ENCODE measurements around the gene KRT1. TPM values are rescaled to one million over a fixed set of nuclear protein-coding genes. Genes with fewer than 3 reads are reported as not detected.

KRT1 gene
- polyA plus RNA-seq, 1 of the 3 experiments (the other 2 are of a cell fraction), result not detected

DNA sequence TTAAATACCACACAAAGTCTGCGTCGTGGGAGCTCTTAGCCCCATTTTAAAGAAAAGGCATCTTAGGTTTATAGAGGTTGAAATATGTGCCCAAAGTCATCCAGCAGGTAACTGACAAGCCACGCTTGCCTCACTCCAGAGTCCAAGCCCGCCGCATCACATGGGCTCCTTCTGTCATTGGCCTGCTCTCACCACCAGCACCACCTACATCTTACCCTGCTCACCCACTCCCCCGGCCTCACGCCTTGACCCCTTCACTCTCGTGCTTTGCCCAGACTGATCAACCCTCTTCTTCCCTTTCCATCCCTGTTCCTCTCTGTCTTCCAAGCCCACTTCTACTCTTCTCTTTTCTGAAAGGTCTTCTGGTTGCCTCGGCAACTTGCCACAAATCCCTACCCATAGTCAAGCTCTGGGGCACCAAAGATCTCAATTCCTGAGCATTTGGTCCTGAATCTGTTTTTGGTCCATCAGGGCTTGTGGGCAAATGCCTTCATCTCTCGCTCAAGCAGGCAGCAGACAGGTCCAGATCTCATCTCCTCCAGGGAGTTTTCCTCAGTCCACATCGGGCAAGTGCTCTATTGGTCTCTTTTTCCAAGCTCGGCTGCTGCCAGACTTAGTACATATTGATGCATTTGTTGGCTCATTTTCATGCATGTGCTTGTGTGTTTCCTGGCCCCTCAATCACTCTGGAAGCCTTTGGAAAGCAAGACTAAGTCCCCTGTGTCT lies 3.5 kb upstream of the KRT1 start:
- H3K4me3 ChIP-seq (ENCODE audit: low read depth in 2 of 2, low read length in 1 of 2), result no peak overlapping the region
- H3K9me3 ChIP-seq, result no peaks in the 10 kb centered on the region
- ChIA-PET POLR2A (no interaction called here), CTCF (no interaction called here)
- peaks cover 53% of the 10 kb centered on the region for H3K27me3 ChIP-seq (ENCODE audit: insufficient read depth)
- no peak overlapping the region for H3K4me2 ChIP-seq
- WGBS (ENCODE audit: low lambda C conversion rate), result 31% methylated on average over 12 of the region's 12 CpGs
- H3K79me2 ChIP-seq (ENCODE audit: insufficient read depth), result no peaks in the 10 kb centered on the region
- H3K9me2 ChIP-seq, result no peaks in the 10 kb centered on the region
- no peaks in the 10 kb centered on the region for H4K20me1 ChIP-seq (ENCODE audit: insufficient read depth)
- TF ChIP-seq SMC3 (IDR thresholded peaks at IDR 0.05; ENCODE audit: low read depth, low read length) (no peak), RFX5 (IDR thresholded peaks at IDR 0.05; ENCODE audit: low read length) (no peak), JUND (IDR thresholded peaks at IDR 0.05) (no peak), FOSL2 (IDR thresholded peaks at IDR 0.05; ENCODE audit: borderline replicate concordance, low read depth) (no peak), NRF1 (IDR thresholded peaks at IDR 0.05; ENCODE audit: low read depth, low read length) (no peak), RAD21 (IDR thresholded peaks at IDR 0.05; ENCODE audit: low read length) (no peak), CTCF (IDR thresholded peaks at IDR 0.05) (no peak)
- H3K9ac ChIP-seq, result no peak overlapping the region
- no peaks in the 10 kb centered on the region for H3K4me1 ChIP-seq (ENCODE audit: control insufficient read depth in 1 of 2, insufficient read depth in 2 of 2, low read depth in 1 of 2, low read length in 1 of 2)
- no peak overlapping the region for H2AFZ ChIP-seq (ENCODE audit: low read depth)
- no peaks in the 10 kb centered on the region for H3K36me3 ChIP-seq (replicated peaks in 1 of 2; ENCODE audit: control insufficient read depth in 1 of 2, insufficient read depth in 2 of 2, low read length in 1 of 2)
- H3F3A ChIP-seq (replicated peaks; ENCODE audit: insufficient read depth), result no peaks in the 10 kb centered on the region
- H3K27ac ChIP-seq (ENCODE audit: low read depth in 2 of 2, low read length in 1 of 2), result no peak overlapping the region
- DNase-seq, result no peak

- H2AFZ ChIP-seq (ENCODE audit: low read depth), result no peak overlapping the region
- POLR2A ChIA-PET, result no interaction called here
- 15% methylated on average over 4 of the region's 4 CpGs for WGBS (ENCODE audit: low lambda C conversion rate)
- no peaks in the 10 kb centered on the region for H3F3A ChIP-seq (replicated peaks; ENCODE audit: insufficient read depth)
- DNase-seq, result no peak
- H3K36me3 ChIP-seq (replicated peaks in 1 of 2; ENCODE audit: control insufficient read depth in 1 of 2, insufficient read depth in 2 of 2, low read length in 1 of 2), result no peaks in the 10 kb centered on the region
- no peak overlapping the region for H3K27ac ChIP-seq (ENCODE audit: low read depth in 2 of 2, low read length in 1 of 2)
- H3K4me1 ChIP-seq (ENCODE audit: control insufficient read depth in 1 of 2, insufficient read depth in 2 of 2, low read depth in 1 of 2, low read length in 1 of 2), result no peaks in the 10 kb centered on the region
- H3K4me2 ChIP-seq, result no peak overlapping the region
- no peaks in the 10 kb centered on the region for H4K20me1 ChIP-seq (ENCODE audit: insufficient read depth)
- H3K27me3 ChIP-seq (ENCODE audit: insufficient read depth), result peaks cover 57% of the 10 kb centered on the region
- CTCF ChIA-PET, result no interaction called here
- H3K79me2 ChIP-seq (ENCODE audit: insufficient read depth), result no peaks in the 10 kb centered on the region
- no peak overlapping the region for H3K9ac ChIP-seq
- H3K4me3 ChIP-seq (ENCODE audit: low read depth in 2 of 2, low read length in 1 of 2), result no peak overlapping the region
- no peaks in the 10 kb centered on the region for H3K9me2 ChIP-seq
- H3K9me3 ChIP-seq, result no peaks in the 10 kb centered on the region
- TF ChIP-seq MEF2A (IDR thresholded peaks at IDR 0.05; ENCODE audit: borderline replicate concordance, low read depth) (no peak), RXRA (IDR thresholded peaks at IDR 0.05; ENCODE audit: borderline replicate concordance, low read depth) (no peak), SIN3A (IDR thresholded peaks at IDR 0.05; ENCODE audit: borderline replicate concordance, low read depth, low read length) (no peak), RCOR1 (IDR thresholded peaks at IDR 0.05; ENCODE audit: low read length) (no peak), CTCF (IDR thresholded peaks at IDR 0.05) (no peak), JUND (IDR thresholded peaks at IDR 0.05) (no peak), POLR2AphosphoS5 (IDR thresholded peaks at IDR 0.05; ENCODE audit: low read depth, low read length) (no peak)
- TF ChIP-seq, protein P1, sequence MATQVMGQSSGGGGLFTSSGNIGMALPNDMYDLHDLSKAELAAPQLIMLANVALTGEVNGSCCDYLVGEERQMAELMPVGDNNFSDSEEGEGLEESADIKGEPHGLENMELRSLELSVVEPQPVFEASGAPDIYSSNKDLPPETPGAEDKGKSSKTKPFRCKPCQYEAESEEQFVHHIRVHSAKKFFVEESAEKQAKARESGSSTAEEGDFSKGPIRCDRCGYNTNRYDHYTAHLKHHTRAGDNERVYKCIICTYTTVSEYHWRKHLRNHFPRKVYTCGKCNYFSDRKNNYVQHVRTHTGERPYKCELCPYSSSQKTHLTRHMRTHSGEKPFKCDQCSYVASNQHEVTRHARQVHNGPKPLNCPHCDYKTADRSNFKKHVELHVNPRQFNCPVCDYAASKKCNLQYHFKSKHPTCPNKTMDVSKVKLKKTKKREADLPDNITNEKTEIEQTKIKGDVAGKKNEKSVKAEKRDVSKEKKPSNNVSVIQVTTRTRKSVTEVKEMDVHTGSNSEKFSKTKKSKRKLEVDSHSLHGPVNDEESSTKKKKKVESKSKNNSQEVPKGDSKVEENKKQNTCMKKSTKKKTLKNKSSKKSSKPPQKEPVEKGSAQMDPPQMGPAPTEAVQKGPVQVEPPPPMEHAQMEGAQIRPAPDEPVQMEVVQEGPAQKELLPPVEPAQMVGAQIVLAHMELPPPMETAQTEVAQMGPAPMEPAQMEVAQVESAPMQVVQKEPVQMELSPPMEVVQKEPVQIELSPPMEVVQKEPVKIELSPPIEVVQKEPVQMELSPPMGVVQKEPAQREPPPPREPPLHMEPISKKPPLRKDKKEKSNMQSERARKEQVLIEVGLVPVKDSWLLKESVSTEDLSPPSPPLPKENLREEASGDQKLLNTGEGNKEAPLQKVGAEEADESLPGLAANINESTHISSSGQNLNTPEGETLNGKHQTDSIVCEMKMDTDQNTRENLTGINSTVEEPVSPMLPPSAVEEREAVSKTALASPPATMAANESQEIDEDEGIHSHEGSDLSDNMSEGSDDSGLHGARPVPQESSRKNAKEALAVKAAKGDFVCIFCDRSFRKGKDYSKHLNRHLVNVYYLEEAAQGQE (IDR thresholded peaks at IDR 0.05; ENCODE audit: low read depth, low read length), result no peak
- TF ChIP-seq, protein P2, sequence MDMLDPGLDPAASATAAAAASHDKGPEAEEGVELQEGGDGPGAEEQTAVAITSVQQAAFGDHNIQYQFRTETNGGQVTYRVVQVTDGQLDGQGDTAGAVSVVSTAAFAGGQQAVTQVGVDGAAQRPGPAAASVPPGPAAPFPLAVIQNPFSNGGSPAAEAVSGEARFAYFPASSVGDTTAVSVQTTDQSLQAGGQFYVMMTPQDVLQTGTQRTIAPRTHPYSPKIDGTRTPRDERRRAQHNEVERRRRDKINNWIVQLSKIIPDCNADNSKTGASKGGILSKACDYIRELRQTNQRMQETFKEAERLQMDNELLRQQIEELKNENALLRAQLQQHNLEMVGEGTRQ (IDR thresholded peaks at IDR 0.05; ENCODE audit: borderline replicate concordance, low read depth, low read length), result no peak
- TF ChIP-seq, protein P3, sequence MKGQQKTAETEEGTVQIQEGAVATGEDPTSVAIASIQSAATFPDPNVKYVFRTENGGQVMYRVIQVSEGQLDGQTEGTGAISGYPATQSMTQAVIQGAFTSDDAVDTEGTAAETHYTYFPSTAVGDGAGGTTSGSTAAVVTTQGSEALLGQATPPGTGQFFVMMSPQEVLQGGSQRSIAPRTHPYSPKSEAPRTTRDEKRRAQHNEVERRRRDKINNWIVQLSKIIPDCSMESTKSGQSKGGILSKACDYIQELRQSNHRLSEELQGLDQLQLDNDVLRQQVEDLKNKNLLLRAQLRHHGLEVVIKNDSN (IDR thresholded peaks at IDR 0.05; ENCODE audit: borderline replicate concordance, low read depth), result no peak
These were observed 2.8 kb upstream of the KRT1 start for GRCh38 chr12:52682938-52683574.
